ENCODE results near the gene HLA-F. TPM values are rescaled to one million over a fixed set of nuclear protein-coding genes. Genes with fewer than 3 reads are reported as not detected.
A peak's percentile ranks its signal among the peaks of the same experiment; 100 is the strongest.

The HLA-F gene
- total RNA-seq, 1 donor from 2014 or later, result 32.3 TPM

GRCh38 chr6:29757282-29757681, 34.0 kb downstream of the HLA-F start:
- intact Hi-C loops (cut with micrococcal nuclease), result no loop called here

GRCh38 chr6:29757701-29758293, 34.6 kb downstream of the HLA-F start:
- no peak for DNase-seq
- no peak for ATAC-seq
- intact Hi-C loops (cut with micrococcal nuclease), result no loop called here

More at GRCh38 chr6:29757282-29757681, 34.0 kb downstream of the HLA-F start:
- no peak for DNase-seq
- no peak for ATAC-seq

GRCh38 chr6:29758761-29759160, 35.5 kb downstream of the HLA-F start:
- intact Hi-C loops (cut with micrococcal nuclease), result no loop called here
- ATAC-seq, result no peak

GRCh38 chr6:29759457-29759856, 36.2 kb downstream of the HLA-F start:
- DNase-seq, result no peak
- intact Hi-C loops (cut with micrococcal nuclease), result no loop called here
- ATAC-seq, result no peak

More at GRCh38 chr6:29758761-29759160, 35.5 kb downstream of the HLA-F start:
- no peak for DNase-seq

GRCh38 chr6:29760328-29760727, 37.1 kb downstream of the HLA-F start:
- intact Hi-C loops (cut with micrococcal nuclease), result no loop called here
- ATAC-seq (no peak), DNase-seq (no peak)

- intact Hi-C loops (cut with micrococcal nuclease), result no loop called here
- DNase-seq, result no peak
- no peak for ATAC-seq
These were observed 38.8 kb downstream of the HLA-F start for GRCh38 chr6:29762051-29762450.

GRCh38 chr6:29762781-29763214, 39.6 kb downstream of the HLA-F start:
- peak; percentile 14 for ATAC-seq
- intact Hi-C loops (cut with micrococcal nuclease), result no loop called here
- no peak for DNase-seq

GRCh38 chr6:29763491-29764289, 40.5 kb downstream of the HLA-F start:
- no peak for DNase-seq
- peak; percentile 49 for ATAC-seq

GRCh38 chr6:29764422-29765196, 41.4 kb downstream of the HLA-F start:
- intact Hi-C loops (cut with micrococcal nuclease), result no loop called here
- no peak for DNase-seq

More at GRCh38 chr6:29763491-29764289, 40.5 kb downstream of the HLA-F start:
- intact Hi-C loops (cut with micrococcal nuclease), result no loop called here

GRCh38 chr6:29769336-29769735, 46.1 kb downstream of the HLA-F start:
- no peak for ATAC-seq
- intact Hi-C loops (cut with micrococcal nuclease), result no loop called here
- no peak for DNase-seq

More at GRCh38 chr6:29764422-29765196, 41.4 kb downstream of the HLA-F start:
- no peak for ATAC-seq

- intact Hi-C loops (cut with micrococcal nuclease), result no loop called here
- DNase-seq (no peak), ATAC-seq (no peak)
These were observed 47.1 kb downstream of the HLA-F start for GRCh38 chr6:29770306-29770705.

GRCh38 chr6:29776684-29777083, 53.5 kb downstream of the HLA-F start:
- no peak for DNase-seq
- intact Hi-C loops (cut with micrococcal nuclease), result no loop called here
- no peak for ATAC-seq

Other genes starting within 250 kb of the HLA-F start
- gene MAS1L, start 235.5 kb upstream of the HLA-F start, total RNA-seq, result 0.40 TPM
- not detected for gene UBD, start 163.7 kb upstream of the HLA-F start, total RNA-seq
- not detected for gene OR2H2, start 138.3 kb upstream of the HLA-F start, total RNA-seq
- gene GABBR1, start 90.3 kb upstream of the HLA-F start, total RNA-seq, result 22.6 TPM
- gene MOG, start 66.3 kb upstream of the HLA-F start, total RNA-seq, result 5.4 TPM
- gene ZFP57, start 42.3 kb upstream of the HLA-F start, total RNA-seq, result not detected
- not detected for gene HLA-G, start 104.4 kb downstream of the HLA-F start, total RNA-seq
- gene HLA-A, start 219.1 kb downstream of the HLA-F start, total RNA-seq, result 256 TPM